ENCODE results near the gene LHX6. TPM values are rescaled to one million over a fixed set of nuclear protein-coding genes. Genes with fewer than 3 reads are reported as not detected.
A peak's percentile ranks its signal among the peaks of the same experiment; 100 is the strongest.

The LHX6 gene
- total RNA-seq, 1 experiment from 2014 or later: 4.1 TPM

DNA sequence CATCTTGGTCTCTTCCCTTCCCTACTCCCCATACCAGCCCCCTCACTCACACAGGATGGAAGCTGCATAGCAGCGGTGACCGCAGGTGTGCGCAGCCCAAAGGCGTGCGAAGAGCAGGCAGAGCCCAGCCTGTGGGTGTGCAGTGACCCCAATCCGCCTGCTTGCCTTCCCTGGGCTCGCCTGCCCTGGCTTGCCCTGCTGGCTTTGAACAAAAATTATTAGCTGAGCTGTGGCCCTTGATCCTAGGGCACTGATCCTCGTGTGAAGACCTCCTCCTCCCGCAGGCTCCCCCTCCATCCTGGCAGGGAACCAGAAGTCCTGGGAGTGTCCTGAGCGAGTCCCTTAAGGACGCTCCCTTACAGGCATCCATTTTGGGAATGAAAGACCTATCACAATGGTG is 37.2 kb downstream of the LHX6 start:
- ChIA-PET POLR2A (no interaction called here), RAD21 (ENCODE audit: low non-redundant PET in 1 of 2, low total read pairs in 2 of 2, uncharacterized antibody in 2 of 2, unreplicated experiment in 2 of 2) (no interaction called here), CTCF (interaction anchor here (0.8 kb wide), 1 partner anchor 68 kb away, joined by 3 read pairs; no protein-coding TSS in a partner anchor)
- Histone ChIP-seq H3K36me3 (ENCODE audit: control insufficient read depth in 1 of 2, insufficient read depth in 2 of 2, low read length in 2 of 2) (no peaks in the 10 kb centered on the region), H3K9ac (ENCODE audit: low read length) (no peak overlapping the region), H3K4me3 (replicated peaks in 1 of 2; ENCODE audit: low read depth in 1 of 2, low read length in 2 of 2) (no peak overlapping the region), H3K79me2 (ENCODE audit: insufficient read depth, low read length) (no peaks in the 10 kb centered on the region), H3K9me2 (ENCODE audit: insufficient read depth) (no peaks in the 10 kb centered on the region), H3K27ac (ENCODE audit: low read depth, low read length) (no peak overlapping the region), H4K20me1 (ENCODE audit: insufficient read depth) (no peaks in the 10 kb centered on the region), H2AFZ (ENCODE audit: low read depth, low read length, poor library complexity, severe bottlenecking) (no peak overlapping the region), H3K27me3 (ENCODE audit: insufficient read depth, low read length) (no peaks in the 10 kb centered on the region), H3K4me2 (ENCODE audit: low read length) (no peak overlapping the region), H3K4me1 (ENCODE audit: control insufficient read depth in 1 of 2, insufficient read depth in 2 of 2, low read length in 2 of 2) (no peaks in the 10 kb centered on the region), H3K9me3 (ENCODE audit: control insufficient read depth in 1 of 2, insufficient read depth in 1 of 2, low read depth in 1 of 2, low read length in 2 of 2) (no peaks in the 10 kb centered on the region)
- DNase-seq (ENCODE audit: low read depth, low spot score): no peak
- intact Hi-C loops (cut with micrococcal nuclease): no loop called here
- BruUV-seq (replicated peaks): no TSS peak
- no peak for ATAC-seq
- TF ChIP-seq, protein P1, sequence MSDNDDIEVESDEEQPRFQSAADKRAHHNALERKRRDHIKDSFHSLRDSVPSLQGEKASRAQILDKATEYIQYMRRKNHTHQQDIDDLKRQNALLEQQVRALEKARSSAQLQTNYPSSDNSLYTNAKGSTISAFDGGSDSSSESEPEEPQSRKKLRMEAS (IDR thresholded peaks at IDR 0.05): no peak
- no peak for TF ChIP-seq JUND (IDR thresholded peaks at IDR 0.05)
- TF ChIP-seq ELF1 (IDR thresholded peaks at IDR 0.05; ENCODE audit: borderline replicate concordance, low read depth): no peak

DNA sequence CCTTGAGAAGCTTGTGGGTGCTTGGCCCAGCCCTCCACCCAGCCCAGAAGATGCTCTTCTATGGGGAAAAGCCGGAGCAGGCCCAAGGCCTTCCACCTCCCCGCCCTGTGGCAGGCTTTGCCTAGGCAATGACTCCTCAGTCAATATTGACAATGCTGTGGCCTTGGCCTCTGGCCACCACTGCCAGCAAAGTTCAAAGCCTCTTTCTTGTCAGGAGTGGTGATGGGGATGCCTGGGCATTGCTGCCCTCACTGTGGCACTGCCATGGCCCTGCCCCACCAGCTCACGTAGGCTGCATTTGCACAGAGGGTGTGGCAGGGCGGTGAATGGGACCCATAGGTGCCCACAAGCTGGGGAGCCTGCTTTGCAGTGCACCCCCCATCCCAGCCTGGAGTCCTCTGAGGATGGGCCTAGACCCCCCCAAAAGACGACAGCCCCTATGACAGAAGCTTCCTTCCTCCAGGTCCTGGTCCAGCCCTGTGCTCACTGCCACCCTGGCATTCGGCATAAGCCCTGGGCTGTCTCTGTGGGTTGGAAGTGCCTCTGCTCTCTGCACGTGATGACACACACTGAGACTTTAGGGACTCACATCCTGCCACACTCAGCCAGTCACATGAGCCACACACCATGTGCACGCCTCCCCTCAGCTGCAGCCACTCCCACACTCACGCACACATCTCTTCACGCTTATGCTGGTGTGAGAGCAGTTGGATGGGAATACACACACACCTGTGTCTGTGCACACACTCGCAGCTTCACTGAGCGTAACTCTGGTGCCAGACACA is 38.0 kb downstream of the LHX6 start:
- RAD21 ChIA-PET (ENCODE audit: low non-redundant PET in 1 of 2, low total read pairs in 2 of 2, uncharacterized antibody in 2 of 2, unreplicated experiment in 2 of 2): no interaction called here
- Histone ChIP-seq H4K20me1 (ENCODE audit: insufficient read depth) (no peaks in the 10 kb centered on the region), H3K27ac (ENCODE audit: low read depth, low read length) (no peak overlapping the region), H3K9me2 (ENCODE audit: insufficient read depth) (no peaks in the 10 kb centered on the region), H3K4me1 (ENCODE audit: control insufficient read depth in 1 of 2, insufficient read depth in 2 of 2, low read length in 2 of 2) (no peaks in the 10 kb centered on the region), H3K4me3 (replicated peaks in 1 of 2; ENCODE audit: low read depth in 1 of 2, low read length in 2 of 2) (no peak overlapping the region), H3K9me3 (ENCODE audit: control insufficient read depth in 1 of 2, insufficient read depth in 1 of 2, low read depth in 1 of 2, low read length in 2 of 2) (no peaks in the 10 kb centered on the region), H3K9ac (ENCODE audit: low read length) (no peak overlapping the region), H3K79me2 (ENCODE audit: insufficient read depth, low read length) (no peaks in the 10 kb centered on the region), H3K27me3 (ENCODE audit: insufficient read depth, low read length) (no peaks in the 10 kb centered on the region), H2AFZ (ENCODE audit: low read depth, low read length, poor library complexity, severe bottlenecking) (no peak overlapping the region), H3K4me2 (ENCODE audit: low read length) (no peak overlapping the region), H3K36me3 (ENCODE audit: control insufficient read depth in 1 of 2, insufficient read depth in 2 of 2, low read length in 2 of 2) (no peaks in the 10 kb centered on the region)
- intact Hi-C loops (cut with micrococcal nuclease): no loop called here
- BruUV-seq (replicated peaks): no TSS peak
- DNase-seq (ENCODE audit: low read depth, low spot score) (no peak), ATAC-seq (peak; percentile 42; the same call in 1 of the 2 replicates)
- TF ChIP-seq TCF7L2 (IDR thresholded peaks at IDR 0.05; ENCODE audit: borderline replicate concordance, extremely low read depth, insufficient read depth, insufficient read length) (no peak), SRF (IDR thresholded peaks at IDR 0.05; ENCODE audit: low read depth) (no peak), EGR1 (IDR thresholded peaks at IDR 0.05; ENCODE audit: low read depth) (no peak), CEBPB (IDR thresholded peaks at IDR 0.05; ENCODE audit: low read depth) (no peak), JUND (IDR thresholded peaks at IDR 0.05) (no peak)
- TF ChIP-seq, protein P1 (IDR thresholded peaks at IDR 0.05): no peak
- TF ChIP-seq, protein P2, sequence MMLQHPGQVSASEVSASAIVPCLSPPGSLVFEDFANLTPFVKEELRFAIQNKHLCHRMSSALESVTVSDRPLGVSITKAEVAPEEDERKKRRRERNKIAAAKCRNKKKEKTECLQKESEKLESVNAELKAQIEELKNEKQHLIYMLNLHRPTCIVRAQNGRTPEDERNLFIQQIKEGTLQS (IDR thresholded peaks at IDR 0.05): no peak
- CTCF ChIA-PET: interaction anchor here (0.8 kb wide), 1 partner anchor 68 kb away, joined by 3 read pairs; no protein-coding TSS in a partner anchor
- POLR2A ChIA-PET: no interaction called here
